Psoas muscle (tissue), 8 donors: ENCODE measurements around the gene KLHL29. TPM values are rescaled to one million over a fixed set of nuclear protein-coding genes. Genes with fewer than 3 reads are reported as not detected.

ENCODE experiments used
- ATAC-seq, 4 donors: fragments of 200-7000 bp; cut with Tn5 transposase; one replicate each; pipeline ENCODE4 v1.9.1; 2020; ENCODE audit warnings: moderate library complexity in 3 of 4, mild to moderate bottlenecking in 2 of 4
- DNase-seq, 2 donors: peaks; one replicate each; pipeline ENCODE4 v3.0.0-alpha.2; 2020
- H3K27ac ChIP-seq: fragments of 200-600 bp; one replicate; pipeline ENCODE4 v1.8.0; 2022
- H3K27me3 ChIP-seq, 3 donors: fragments of 200-600 bp in 1 of 3; one replicate each; pipeline versions ENCODE4 v1.6.1 to v1.8.0; 2013 to 2022; ENCODE audit warnings: low read length in 2 of 3, mild to moderate bottlenecking in 2 of 3, moderate library complexity in 1 of 3; ENCODE audit not compliant: insufficient read depth in 3 of 3
- H3K36me3 ChIP-seq, 2 donors: fragments of 200-600 bp in 1 of 2; one replicate each; pipeline versions ENCODE4 v1.6.1 to v1.8.0; 2013 to 2022; ENCODE audit warnings: low read depth in 1 of 2, mild to moderate bottlenecking in 1 of 2, moderate library complexity in 1 of 2; ENCODE audit not compliant: insufficient read depth in 1 of 2
- H3K4me1 ChIP-seq: fragments of 200-600 bp; one replicate; pipeline ENCODE4 v1.8.0; 2022
- H3K4me3 ChIP-seq: fragments of 200-600 bp; one replicate; pipeline ENCODE4 v1.8.0; 2022; ENCODE audit warnings: mild to moderate bottlenecking
- H3K9me3 ChIP-seq: fragments of 200-600 bp; one replicate; pipeline ENCODE4 v1.8.0; 2022
- WGBS, 3 donors: extraction: QIAGEN DNeasy Blood & Tissue Kit; methylation state at CpG; one replicate each; pipeline versions ENCODE4 v1.1.6 to v1.1.7; 2013; 5-methylcytosine and 5-hydroxymethylcytosine counted together
- intact Hi-C, 2 donors: fragments of 100-400 bp; cut with DNase I; formaldehyde crosslinking; loops; one replicate each; pipeline versions ENCODE4 v1.11.0 to v1.14.2; 2022
- polyA plus RNA-seq, 3 donors: library from polyadenylated mRNA; stranded (reverse); fragments of 200-250 nt; gene quantifications; one replicate each; pipeline ENCODE4 v1.2.3, GENCODE V29; 2013
- total RNA-seq, 4 donors: library from RNA; stranded (reverse); fragmentation: NEBNext Ultra II Directional in 2 of 4; extraction: Animal tissue kit (Norgen Biotek cat#: 25700) in 2 of 4; gene quantifications; one replicate each; pipeline versions ENCODE4 v1.2.1 to v1.2.4, GENCODE V29; 2021 to 2023
- TF ChIP-seq, protein P1 (sequence below): fragments of 200-600 bp; IDR thresholded peaks from one replicate; pipeline ENCODE4 v1.8.0; 2022; ENCODE audit warnings: antibody characterized with exemption
- donor health status: healthy with polysubstance abuse.
- donor health status: DM: no; HTN: no; CAD: no; lungs with moderate emphysema.
- donor health status: Bipolar disorder and iron deficiency.
- donor health status: healthy.
- donor health status: DM: yes; HTN: yes; CAD: no.
- donor health status: DM: no; HTN: no; CAD: no.
- donor health status: DM: no; HTN: no; CAD: no.
- donor health status: DM: yes; HTN: yes; CAD: no.

KLHL29 gene
- total and polyA plus RNA-seq, 7 donors = 4.4 to 14.1 (median 6.8) TPM

DNA sequence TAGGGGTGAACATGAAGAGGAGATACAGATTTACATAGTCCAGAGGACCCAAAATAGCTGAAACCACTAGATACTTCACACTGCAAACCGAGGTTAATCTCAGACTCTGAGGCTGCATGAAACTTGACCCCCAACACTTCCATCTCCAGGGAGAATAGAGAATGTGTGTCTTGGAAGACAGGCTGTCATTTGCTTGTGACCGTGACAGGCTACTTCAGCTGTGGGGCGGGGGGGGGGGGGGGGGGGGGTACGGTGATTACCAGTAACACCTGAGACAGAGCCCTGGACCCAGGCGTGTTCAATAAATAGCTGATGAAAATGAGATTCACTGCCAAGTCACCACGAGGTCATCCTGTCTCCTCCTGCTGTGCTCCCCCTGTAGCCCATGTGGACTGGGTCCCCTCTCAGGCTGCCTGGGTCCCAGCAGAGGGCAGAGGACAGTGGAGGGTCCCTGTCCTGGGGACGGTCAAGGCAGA is 5.7 kb upstream of the KLHL29 start:
- Histone ChIP-seq H3K27ac (no peak overlapping the region), H3K4me3 (no peak overlapping the region), H3K36me3 (no peaks in the 10 kb centered on the region), H3K4me1 (peaks cover 5% of the 10 kb centered on the region), H3K9me3 (no peaks in the 10 kb centered on the region), H3K27me3 (peaks cover 0 to 1% (median 0%) of the 10 kb centered on the region in 3 donors)
- TF ChIP-seq, protein P1, sequence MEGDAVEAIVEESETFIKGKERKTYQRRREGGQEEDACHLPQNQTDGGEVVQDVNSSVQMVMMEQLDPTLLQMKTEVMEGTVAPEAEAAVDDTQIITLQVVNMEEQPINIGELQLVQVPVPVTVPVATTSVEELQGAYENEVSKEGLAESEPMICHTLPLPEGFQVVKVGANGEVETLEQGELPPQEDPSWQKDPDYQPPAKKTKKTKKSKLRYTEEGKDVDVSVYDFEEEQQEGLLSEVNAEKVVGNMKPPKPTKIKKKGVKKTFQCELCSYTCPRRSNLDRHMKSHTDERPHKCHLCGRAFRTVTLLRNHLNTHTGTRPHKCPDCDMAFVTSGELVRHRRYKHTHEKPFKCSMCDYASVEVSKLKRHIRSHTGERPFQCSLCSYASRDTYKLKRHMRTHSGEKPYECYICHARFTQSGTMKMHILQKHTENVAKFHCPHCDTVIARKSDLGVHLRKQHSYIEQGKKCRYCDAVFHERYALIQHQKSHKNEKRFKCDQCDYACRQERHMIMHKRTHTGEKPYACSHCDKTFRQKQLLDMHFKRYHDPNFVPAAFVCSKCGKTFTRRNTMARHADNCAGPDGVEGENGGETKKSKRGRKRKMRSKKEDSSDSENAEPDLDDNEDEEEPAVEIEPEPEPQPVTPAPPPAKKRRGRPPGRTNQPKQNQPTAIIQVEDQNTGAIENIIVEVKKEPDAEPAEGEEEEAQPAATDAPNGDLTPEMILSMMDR = no peak
- intact Hi-C loops = no loop called here
- no peak for DNase-seq
- no peak for ATAC-seq
- 48 to 59% (median 55%) methylated on average over 6 to 7 of the region's 7 CpGs for WGBS, 3 donors

DNA sequence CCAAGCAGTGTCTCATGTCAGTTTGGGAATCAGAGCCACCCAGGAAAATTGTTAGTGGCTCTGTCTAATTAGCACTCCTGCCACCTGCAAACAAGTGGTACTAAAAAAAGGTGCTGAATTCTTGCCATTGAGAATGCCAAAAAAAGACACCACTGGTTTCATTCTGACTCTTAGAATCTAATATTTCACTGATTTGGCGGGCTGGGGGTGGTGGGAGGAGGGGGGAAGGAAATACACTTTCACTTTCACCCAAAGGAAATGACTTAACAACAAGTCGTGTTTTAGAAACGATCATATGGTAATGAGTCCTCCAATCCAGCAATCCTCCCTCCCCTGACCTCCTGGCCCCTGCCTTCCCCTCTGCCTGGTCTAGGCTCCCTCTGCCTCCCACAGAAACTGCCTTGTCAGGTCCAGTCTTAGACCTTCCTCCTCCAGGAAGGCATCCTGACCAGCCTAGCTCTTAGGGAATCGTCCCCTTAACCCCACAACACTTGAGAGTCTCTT is 4.4 kb upstream of the KLHL29 start:
- WGBS, 3 donors = 28 to 40% (median 28%) methylated on average over 4 of the region's 4 CpGs
- intact Hi-C loops = no loop called here
- TF ChIP-seq, protein P1 = no peak
- Histone ChIP-seq H3K27me3 (peaks cover 0 to 3% (median 1%) of the 10 kb centered on the region in 3 donors), H3K9me3 (no peaks in the 10 kb centered on the region), H3K4me1 (peaks cover 5% of the 10 kb centered on the region), H3K36me3 (no peaks in the 10 kb centered on the region), H3K4me3 (peak overlapping the region; percentile 13), H3K27ac (peak overlapping the region; percentile 19)
- DNase-seq = no peak
- peak in 2 of 4 donors; percentile 9 to 25 for ATAC-seq

DNA sequence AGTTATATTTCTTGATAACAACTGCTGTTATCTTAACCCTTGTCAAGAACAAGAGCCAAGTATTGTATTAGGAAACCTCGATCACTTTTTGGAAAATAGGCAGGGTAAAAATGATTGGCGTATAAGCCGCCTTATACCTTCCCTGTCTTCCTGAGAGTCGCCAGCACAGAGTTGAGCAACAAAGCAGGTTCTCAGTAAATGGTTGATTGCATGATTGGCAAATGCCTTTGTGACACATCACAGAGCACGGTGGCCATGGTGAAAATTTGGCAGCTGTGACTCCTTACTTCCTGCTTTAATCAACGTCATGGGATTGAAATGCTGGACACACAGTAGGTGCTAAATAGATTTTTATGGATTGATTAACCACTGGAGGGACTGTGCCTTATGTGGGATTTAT is 3.9 kb upstream of the KLHL29 start:
- Histone ChIP-seq H3K4me3 (peak overlapping the region; percentile 13), H3K4me1 (peaks cover 5% of the 10 kb centered on the region), H3K9me3 (no peaks in the 10 kb centered on the region), H3K36me3 (no peaks in the 10 kb centered on the region), H3K27ac (peak overlapping the region; percentile 19), H3K27me3 (peaks cover 0 to 6% (median 3%) of the 10 kb centered on the region in 3 donors)
- ATAC-seq (peak; percentile 54 to 71 (median 59)), DNase-seq (peak; percentile 61 to 77)
- TF ChIP-seq, protein P1 = no peak
- WGBS, 3 donors = 29 to 35% (median 30%) methylated on average over 6 of the region's 6 CpGs
- intact Hi-C loops = no loop called here

DNA sequence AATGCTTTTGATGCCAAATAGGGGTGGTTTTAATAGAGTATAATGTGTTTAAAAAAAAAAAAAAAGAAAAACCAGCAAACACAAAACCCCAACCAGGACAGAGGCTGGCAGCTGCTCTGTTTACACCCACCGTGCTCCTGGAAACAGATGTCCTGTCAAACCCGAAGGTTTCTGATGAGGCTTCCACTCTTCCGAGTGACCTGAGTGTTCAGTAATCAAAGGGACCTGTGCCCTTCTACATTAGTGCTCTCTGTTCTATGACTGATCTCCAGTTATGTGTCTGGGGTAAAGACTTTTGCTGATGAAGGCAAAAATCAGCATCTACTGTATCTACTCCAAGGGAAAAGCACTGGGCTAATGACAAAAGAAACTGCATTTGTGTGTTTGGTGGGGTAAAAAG is 3.5 kb upstream of the KLHL29 start:
- H3K27me3 ChIP-seq = peaks cover 0 to 10% (median 3%) of the 10 kb centered on the region in 3 donors
- no peak overlapping the region for H3K4me3 ChIP-seq
- no peak for DNase-seq
- no peaks in the 10 kb centered on the region for H3K9me3 ChIP-seq
- intact Hi-C loops = no loop called here
- peaks cover 7% of the 10 kb centered on the region for H3K4me1 ChIP-seq
- peak overlapping the region; percentile 19 for H3K27ac ChIP-seq
- peak in 1 of 4 donors; percentile 1 for ATAC-seq
- TF ChIP-seq, protein P1 = no peak
- H3K36me3 ChIP-seq = no peaks in the 10 kb centered on the region
- WGBS, 3 donors = 28 to 33% (median 32%) methylated on average over 3 of the region's 3 CpGs

DNA sequence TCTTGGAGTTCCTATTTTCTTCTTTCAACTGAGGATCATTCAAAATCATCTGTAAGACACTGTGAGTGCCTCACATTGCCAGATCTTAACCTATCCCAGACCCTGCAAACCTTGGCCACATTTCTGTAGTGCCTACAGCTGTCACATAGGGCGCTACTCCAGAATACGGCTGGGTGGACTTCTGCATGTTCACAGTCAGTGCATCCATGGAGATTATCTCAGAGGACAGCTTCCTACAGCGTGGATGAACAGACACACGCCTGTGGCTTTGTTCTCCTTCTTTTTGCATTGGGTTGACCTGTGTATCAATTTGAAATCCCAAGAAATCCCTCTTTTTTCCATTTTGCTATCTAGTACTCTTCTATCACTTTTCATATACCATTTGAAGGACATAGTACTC is 1.9 kb upstream of the KLHL29 start:
- no peak overlapping the region for H3K4me3 ChIP-seq
- H3K4me1 ChIP-seq = peaks cover 23% of the 10 kb centered on the region
- 72 to 80% (median 77%) methylated on average over 4 of the region's 4 CpGs for WGBS, 3 donors
- TF ChIP-seq, protein P1 = no peak
- no peak overlapping the region for H3K27ac ChIP-seq
- no peaks in the 10 kb centered on the region for H3K36me3 ChIP-seq
- intact Hi-C loops = no loop called here
- DNase-seq = no peak
- no peak for ATAC-seq
- H3K9me3 ChIP-seq = no peaks in the 10 kb centered on the region
- H3K27me3 ChIP-seq = peaks cover 0 to 24% (median 3%) of the 10 kb centered on the region in 3 donors
